NB4 (cell line): Measurements from ENCODE around the gene EXD3.
A peak's percentile ranks its signal among the peaks of the same experiment; 100 is the strongest.

Source experiments
- DNase-seq: peaks from one replicate; pipeline ENCODE4 v3.0.0; 2010; ENCODE audit warnings: low read depth
- H3K4me3 ChIP-seq: one replicate; pipeline ENCODE4 v1.5.1; 2011; ENCODE audit warnings: mild to moderate bottlenecking, low read depth, low read length, moderate library complexity
- CTCF ChIP-seq: IDR thresholded peaks from one replicate; pipeline ENCODE4 v1.5.1; 2012; ENCODE audit warnings: low read depth, low read length
- MAX ChIP-seq: IDR thresholded peaks from 2 replicates; pipeline ENCODE4 v1.6.1; 2011; ENCODE audit warnings: low read depth, low read length
- MYC ChIP-seq: IDR thresholded peaks from 2 replicates; pipeline ENCODE4 v1.6.1; 2011; ENCODE audit warnings: low read depth, low read length
- POLR2A ChIP-seq: IDR thresholded peaks from 2 replicates; pipeline ENCODE4 v1.6.1; 2011; ENCODE audit warnings: mild to moderate bottlenecking; ENCODE audit not compliant: insufficient read length; ENCODE audit errors: extremely low read depth

EXD3 gene

GRCh38 chr9:137406876-137407589 lies 15.9 kb downstream of the EXD3 start:
- peak; percentile 87 for DNase-seq
- TF ChIP-seq MYC (peak; percentile 58; the same call in 1 of the 2 replicates), CTCF (peak; percentile 55), MAX (peak; percentile 67), POLR2A (no peak)
- no peak overlapping the region for H3K4me3 ChIP-seq

GRCh38 chr9:137406085-137406760 lies 16.7 kb downstream of the EXD3 start:
- H3K4me3 ChIP-seq = no peak overlapping the region
- no peak for DNase-seq
- no peak for TF ChIP-seq MAX
- TF ChIP-seq CTCF = no peak
- TF ChIP-seq POLR2A = no peak
- TF ChIP-seq MYC = no peak

- TF ChIP-seq POLR2A = no peak
- no peak for TF ChIP-seq MAX
- no peak for TF ChIP-seq CTCF
- no peak for TF ChIP-seq MYC
- DNase-seq = no peak
- no peak overlapping the region for H3K4me3 ChIP-seq
These were observed 17.3 kb downstream of the EXD3 start for GRCh38 chr9:137405677-137406081.

- H3K4me3 ChIP-seq = no peak overlapping the region
- TF ChIP-seq POLR2A = no peak
- TF ChIP-seq MAX = no peak
- no peak for TF ChIP-seq CTCF
- no peak for TF ChIP-seq MYC
- no peak for DNase-seq
These were observed 17.9 kb downstream of the EXD3 start for GRCh38 chr9:137404961-137405567.

- H3K4me3 ChIP-seq = no peak overlapping the region
- TF ChIP-seq POLR2A (no peak), CTCF (no peak), MAX (no peak), MYC (no peak)
- DNase-seq = no peak
These were observed 19.7 kb downstream of the EXD3 start for GRCh38 chr9:137403269-137403668.
